Transverse colon (tissue), 3 donors: ENCODE measurements around the gene MTHFR.

Experiments used
- POLR2A ChIP-seq: fragments of 450-650 bp; IDR thresholded peaks from one replicate; pipeline ENCODE4 v1.6.1; 2016; ENCODE audit warnings: antibody characterized with exemption, mild to moderate bottlenecking, moderate library complexity
- TF ChIP-seq, protein P1 (sequence below), 5 experiments: fragments of 200-600 bp in 3 of 5; fragments of 450-650 bp in 2 of 5; sonication (generic) in 3 of 5; IDR thresholded peaks; 1 replicate in 2 of 5; 2 replicates in 3 of 5; pipeline ENCODE4 v1.5.1; 2016 to 2017; ENCODE audit warnings: antibody characterized with exemption in 5 of 5, inconsistent platforms in 3 of 5, mild to moderate bottlenecking in 2 of 5, moderate library complexity in 1 of 5

DNA sequence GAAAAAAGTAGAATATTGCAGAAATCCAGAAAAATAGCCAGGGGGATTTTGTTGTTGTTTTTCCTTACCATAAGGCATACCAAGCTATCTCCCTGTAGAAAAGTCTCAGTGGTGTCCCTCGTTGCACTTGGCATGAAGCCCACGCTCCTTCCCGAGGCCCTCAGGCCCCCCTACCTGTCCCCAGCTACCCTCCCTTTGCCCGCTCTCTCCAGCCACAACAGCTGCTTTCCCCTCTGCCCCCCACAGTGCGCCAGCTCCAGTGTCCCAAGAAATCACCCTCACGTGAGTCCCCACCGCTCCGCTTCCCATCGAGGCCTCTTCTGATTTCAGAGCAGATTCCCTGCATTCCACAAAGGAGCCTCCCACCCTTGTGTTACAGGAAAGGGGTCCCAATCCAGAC is 61.5 kb downstream of the MTHFR start:
- TF ChIP-seq, protein P1, sequence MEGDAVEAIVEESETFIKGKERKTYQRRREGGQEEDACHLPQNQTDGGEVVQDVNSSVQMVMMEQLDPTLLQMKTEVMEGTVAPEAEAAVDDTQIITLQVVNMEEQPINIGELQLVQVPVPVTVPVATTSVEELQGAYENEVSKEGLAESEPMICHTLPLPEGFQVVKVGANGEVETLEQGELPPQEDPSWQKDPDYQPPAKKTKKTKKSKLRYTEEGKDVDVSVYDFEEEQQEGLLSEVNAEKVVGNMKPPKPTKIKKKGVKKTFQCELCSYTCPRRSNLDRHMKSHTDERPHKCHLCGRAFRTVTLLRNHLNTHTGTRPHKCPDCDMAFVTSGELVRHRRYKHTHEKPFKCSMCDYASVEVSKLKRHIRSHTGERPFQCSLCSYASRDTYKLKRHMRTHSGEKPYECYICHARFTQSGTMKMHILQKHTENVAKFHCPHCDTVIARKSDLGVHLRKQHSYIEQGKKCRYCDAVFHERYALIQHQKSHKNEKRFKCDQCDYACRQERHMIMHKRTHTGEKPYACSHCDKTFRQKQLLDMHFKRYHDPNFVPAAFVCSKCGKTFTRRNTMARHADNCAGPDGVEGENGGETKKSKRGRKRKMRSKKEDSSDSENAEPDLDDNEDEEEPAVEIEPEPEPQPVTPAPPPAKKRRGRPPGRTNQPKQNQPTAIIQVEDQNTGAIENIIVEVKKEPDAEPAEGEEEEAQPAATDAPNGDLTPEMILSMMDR (IDR thresholded peaks at IDR 0.05), result no peak
- TF ChIP-seq POLR2A, result no peak
